CD14-positive monocyte (primary cell): ENCODE results near the gene SLC9C1. TPM values are rescaled to one million over a fixed set of nuclear protein-coding genes. Genes with fewer than 3 reads are reported as not detected.

Source experiments
- DNase-seq, 3 donors: peaks; one replicate each; pipeline ENCODE4 v3.0.0-alpha.2; 2011 to 2022
- H2AFZ ChIP-seq: 2 replicates; pipeline ENCODE4 v1.6.0; 2012; ENCODE audit warnings: mild to moderate bottlenecking, low read depth, low read length, inconsistent platforms; ENCODE audit not compliant: insufficient read depth, poor library complexity, severe bottlenecking
- H3K27ac ChIP-seq, 2 donors: 1 replicate in 1 of 2; 2 replicates in 1 of 2; pipeline ENCODE4 v1.5.1; 2012 to 2013; ENCODE audit warnings: low read length in 2 of 2, control low read depth in 1 of 2, inconsistent platforms in 1 of 2, low read depth in 1 of 2, mild to moderate bottlenecking in 1 of 2
- H3K27me3 ChIP-seq, 2 donors: one replicate each; pipeline versions ENCODE4 v1.6.0 to v1.6.1; 2011 to 2013; ENCODE audit warnings: low read length in 2 of 2; ENCODE audit not compliant: control insufficient read depth in 2 of 2, insufficient read depth in 2 of 2
- H3K36me3 ChIP-seq, 2 donors: replicated peaks in 1 of 2; 1 replicate in 1 of 2; 2 replicates in 1 of 2; pipeline versions ENCODE4 v1.5.1 to v1.6.1; 2012 to 2013; ENCODE audit warnings: low read length in 2 of 2, control low read depth in 1 of 2, inconsistent platforms in 1 of 2, mild to moderate bottlenecking in 1 of 2; ENCODE audit not compliant: insufficient read depth in 2 of 2, control insufficient read depth in 1 of 2
- H3K4me1 ChIP-seq, 2 donors: 1 replicate in 1 of 2; 2 replicates in 1 of 2; pipeline versions ENCODE4 v1.5.1 to v1.6.1; 2012 to 2013; ENCODE audit warnings: low read length in 2 of 2, control low read depth in 1 of 2, inconsistent platforms in 1 of 2, mild to moderate bottlenecking in 1 of 2, moderate library complexity in 1 of 2; ENCODE audit not compliant: insufficient read depth in 2 of 2, control insufficient read depth in 1 of 2
- H3K4me2 ChIP-seq: replicated peaks from 2 replicates; pipeline ENCODE3; 2012; ENCODE audit warnings: low read length, moderate library complexity, mild to moderate bottlenecking; ENCODE audit not compliant: poor library complexity, severe bottlenecking; ENCODE audit errors: extremely low read depth
- H3K4me3 ChIP-seq, 3 experiments: fragments of 200-600 bp in 1 of 3; sonication (generic) in 1 of 3; replicated peaks in 1 of 3; 1 replicate in 2 of 3; 2 replicates in 1 of 3; pipeline ENCODE4 v1.5.1; 2011 to 2013; ENCODE audit warnings: low read length in 3 of 3, mild to moderate bottlenecking in 3 of 3, control low read depth in 2 of 3, low read depth in 2 of 3, inconsistent platforms in 1 of 3, moderate library complexity in 1 of 3
- H3K79me2 ChIP-seq: 2 replicates; pipeline ENCODE4 v1.6.0; 2012; ENCODE audit warnings: mild to moderate bottlenecking, control low read depth, inconsistent platforms, low read length, moderate library complexity; ENCODE audit not compliant: insufficient read depth
- H3K9ac ChIP-seq: 2 replicates; pipeline ENCODE4 v1.6.0; 2017; ENCODE audit warnings: low read length, mild to moderate bottlenecking; ENCODE audit not compliant: insufficient read depth, poor library complexity, severe bottlenecking
- H3K9me3 ChIP-seq, 2 donors: replicated peaks in 1 of 2; 1 replicate in 1 of 2; 2 replicates in 1 of 2; pipeline versions ENCODE4 v1.5.1 to v1.6.1; 2012 to 2013; ENCODE audit warnings: low read length in 2 of 2, control low read depth in 1 of 2; ENCODE audit not compliant: control insufficient read depth in 1 of 2, insufficient read depth in 1 of 2
- H4K20me1 ChIP-seq: 2 replicates; pipeline ENCODE4 v1.6.0; 2012; ENCODE audit warnings: mild to moderate bottlenecking, low read length, control low read depth, moderate library complexity; ENCODE audit not compliant: insufficient read depth
- H3K27ac Mint-ChIP-seq, 7 donors: one replicate each; pipeline ENCODE4 v1.8.0; 2020; ENCODE audit warnings: mild to moderate bottlenecking in 7 of 7, mixed read lengths in 7 of 7, moderate library complexity in 6 of 7, inconsistent platforms in 2 of 7
- H3K27me3 Mint-ChIP-seq, 3 donors: one replicate each; pipeline ENCODE4 v1.8.0; 2021 to 2022; ENCODE audit warnings: low read depth in 3 of 3, mild to moderate bottlenecking in 3 of 3, mixed read lengths in 3 of 3, moderate library complexity in 3 of 3, inconsistent platforms in 1 of 3
- H3K36me3 Mint-ChIP-seq, 2 donors: one replicate each; pipeline ENCODE4 v1.8.0; 2020; ENCODE audit warnings: mixed read lengths in 2 of 2, inconsistent platforms in 1 of 2, mild to moderate bottlenecking in 1 of 2
- H3K4me1 Mint-ChIP-seq: one replicate; pipeline ENCODE4 v1.8.0; 2020; ENCODE audit warnings: mild to moderate bottlenecking, mixed read lengths
- H3K4me3 Mint-ChIP-seq, 2 donors: one replicate each; pipeline ENCODE4 v1.8.0; 2020; ENCODE audit warnings: mild to moderate bottlenecking in 2 of 2, mixed read lengths in 2 of 2, moderate library complexity in 1 of 2
- H3K9me3 Mint-ChIP-seq, 7 donors: one replicate each; pipeline ENCODE4 v1.8.0; 2020 to 2022; ENCODE audit warnings: mixed read lengths in 7 of 7, mild to moderate bottlenecking in 6 of 7, moderate library complexity in 6 of 7, inconsistent platforms in 2 of 7
- CTCF ChIP-seq: fragments of 200-600 bp; IDR thresholded peaks from one replicate; pipeline ENCODE4 v1.8.0; 2022; ENCODE audit warnings: antibody characterized with exemption, mild to moderate bottlenecking
- WGBS: methylation state at CpG from one replicate; pipeline ENCODE4 v1.1.5; 2013; ENCODE audit warnings: missing lambda C conversion rate; ENCODE audit not compliant: insufficient coverage; 5-methylcytosine and 5-hydroxymethylcytosine counted together
- intact Hi-C, 2 donors: fragments of 100-400 bp; cut with micrococcal nuclease; formaldehyde crosslinking; loops; one replicate each; pipeline versions ENCODE4 v1.15.0 to v1.15.1; 2023
- polyA plus RNA-seq, 3 donors: library from polyadenylated mRNA; depleted of rRNA in 1 of 3; unstranded in 2 of 3; stranded (reverse) in 1 of 3; fragments of 300-500 nt in 2 of 3; fragments of >200 nt in 1 of 3; fragmentation: Illumina TruSeq in 2 of 3; gene quantifications; 1 replicate in 2 of 3; 2 replicates in 1 of 3; pipeline ENCODE4 v1.2.3, GENCODE V29; 2012 to 2021

Gene SLC9C1
- polyA plus RNA-seq, 3 donors, result not detected

- Histone ChIP-seq H3K4me1 (peaks cover 38 to 39% of the 10 kb centered on the region in 2 donors), H3K79me2 (no peaks in the 10 kb centered on the region), H3K27ac (no peak overlapping the region), H4K20me1 (no peaks in the 10 kb centered on the region), H2AFZ (no peak overlapping the region), H3K36me3 (no peaks in the 10 kb centered on the region), H3K27me3 (no peaks in the 10 kb centered on the region), H3K9me3 (no peaks in the 10 kb centered on the region), H3K4me3 (no peak overlapping the region), H3K4me2 (no peak overlapping the region), H3K9ac (no peak overlapping the region)
- H3K36me3 Mint-ChIP-seq, result peaks cover 0 to 3% of the 10 kb centered on the region in 2 donors
- TF ChIP-seq CTCF, result no peak
- H3K27me3 Mint-ChIP-seq, result peaks cover 0 to 12% (median 5%) of the 10 kb centered on the region in 3 donors
- H3K4me3 Mint-ChIP-seq, result no peak overlapping the region
- no peak for DNase-seq
- no CpG with 5 or more reads among the region's 6 CpGs for WGBS
- H3K4me1 Mint-ChIP-seq, result peaks cover 43% of the 10 kb centered on the region
- no peaks in the 10 kb centered on the region for H3K9me3 Mint-ChIP-seq
- intact Hi-C loops, result no loop called here
- H3K27ac Mint-ChIP-seq, result no peak overlapping the region
These were observed 178.1 kb downstream of the SLC9C1 start for GRCh38 chr3:112115806-112116383.

- H3K4me1 Mint-ChIP-seq, result peaks cover 39% of the 10 kb centered on the region
- Histone ChIP-seq H3K9ac (no peak overlapping the region), H4K20me1 (no peaks in the 10 kb centered on the region), H3K79me2 (no peaks in the 10 kb centered on the region), H3K4me3 (no peak overlapping the region), H3K9me3 (no peaks in the 10 kb centered on the region), H2AFZ (no peak overlapping the region), H3K4me1 (peaks cover 32 to 34% of the 10 kb centered on the region in 2 donors), H3K36me3 (no peaks in the 10 kb centered on the region), H3K27ac (no peak overlapping the region), H3K4me2 (no peak overlapping the region), H3K27me3 (no peaks in the 10 kb centered on the region)
- peak overlapping the region in 1 of 2 donors; percentile 33 for H3K4me3 Mint-ChIP-seq
- TF ChIP-seq CTCF, result no peak
- H3K9me3 Mint-ChIP-seq, result no peaks in the 10 kb centered on the region
- H3K36me3 Mint-ChIP-seq, result peaks cover 0 to 3% of the 10 kb centered on the region in 2 donors
- no CpG with 5 or more reads among the region's 6 CpGs for WGBS
- DNase-seq, result no peak
- intact Hi-C loops, result no loop called here
- H3K27me3 Mint-ChIP-seq, result peaks cover 0 to 12% (median 5%) of the 10 kb centered on the region in 3 donors
- H3K27ac Mint-ChIP-seq, result no peak overlapping the region
These were observed 178.8 kb downstream of the SLC9C1 start for GRCh38 chr3:112115161-112115739.
